GM13977 (cell line): ENCODE measurements around the gene PRDX2.
"Not testable (repeated sequence)": the region's sequence is repeated elsewhere in the genome, so short reads cannot be mapped to it uniquely, and the experiment has no call there.

Experiments used
- DNase-seq: peaks from one replicate; pipeline ENCODE4 v3.0.0; 2012; ENCODE audit warnings: low spot score
- CTCF ChIP-seq: IDR thresholded peaks from 2 replicates; pipeline ENCODE4 v1.5.1; 2012; ENCODE audit warnings: mild to moderate bottlenecking, control low read depth; ENCODE audit not compliant: insufficient read depth; ENCODE audit errors: extremely low read depth, missing control alignments
- in situ Hi-C: fragments of 300-500 bp; cut with MboI; formaldehyde crosslinking; loops from one replicate; pipeline ENCODE4 v1.12.0; 2022; ENCODE audit warnings: low sequenced_read_pairs, low pct_unique_long_range_greater_than_20kb, mixed read lengths, inconsistent platforms; ENCODE audit not compliant: unreplicated experiment

Gene PRDX2

GRCh38 chr19:12821761-12822160 lies 20.2 kb upstream of the PRDX2 start:
- DNase-seq, result no peak
- no peak for TF ChIP-seq CTCF
- in situ Hi-C loops, result no loop called here

- DNase-seq, in situ Hi-C loops: not testable (repeated sequence)
These were observed 16.2 kb upstream of the PRDX2 start for GRCh38 chr19:12817810-12818209.

- DNase-seq, in situ Hi-C loops: not testable (repeated sequence)
These were observed 15.6 kb upstream of the PRDX2 start for GRCh38 chr19:12817188-12817587.

DNA sequence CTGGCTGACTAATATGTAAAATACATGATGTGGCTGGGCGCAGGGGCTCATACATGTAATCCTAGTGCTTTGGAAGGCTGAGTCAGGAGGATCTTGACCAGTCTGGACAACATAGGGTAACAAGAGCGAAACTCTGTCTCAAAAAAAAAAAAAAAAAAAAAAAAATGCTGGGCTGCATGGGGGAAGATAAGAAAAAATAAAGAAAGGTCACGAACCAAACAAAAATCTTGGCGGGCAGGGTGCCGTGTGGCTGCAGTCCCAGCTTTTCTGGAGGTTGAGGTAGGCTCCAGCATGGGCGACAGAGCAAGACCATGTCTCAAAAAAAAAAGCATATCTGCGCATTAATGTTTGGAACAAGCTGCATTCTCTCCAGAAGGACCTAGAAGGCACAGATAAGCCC lies 13.5 kb upstream of the PRDX2 start:
- no peak for DNase-seq
- in situ Hi-C loops, result no loop called here
- no peak for TF ChIP-seq CTCF

GRCh38 chr19:12806242-12807081 lies 4.9 kb upstream of the PRDX2 start, which contains the start of gene RNASEH2A:
TSS of gene RNASEH2A (plus strand) at chr19:12806584. CDS start at chr19:12806674, 90 bp downstream.
- no peak for TF ChIP-seq CTCF
- in situ Hi-C loops, result no loop called here
- DNase-seq, result peak; percentile 98

GRCh38 chr19:12804051-12804450 lies 2.5 kb upstream of the PRDX2 start:
- DNase-seq, result no peak
- TF ChIP-seq CTCF, result no peak
- in situ Hi-C loops, result no loop called here

- no peak for TF ChIP-seq CTCF
- in situ Hi-C loops, result no loop called here
- DNase-seq, result peak; percentile 61
These were observed 887 bp upstream of the PRDX2 start for GRCh38 chr19:12802267-12803106.
